Putamen (tissue), 1 donor: Measurements from ENCODE around the gene FIGN.
A peak's percentile ranks its signal among the peaks of the same experiment; 100 is the strongest.

Experiments
- DNase-seq: peaks from one replicate; pipeline ENCODE4 v3.0.0-alpha.2; 2016; ENCODE audit warnings: low spot score

The FIGN gene

DNA sequence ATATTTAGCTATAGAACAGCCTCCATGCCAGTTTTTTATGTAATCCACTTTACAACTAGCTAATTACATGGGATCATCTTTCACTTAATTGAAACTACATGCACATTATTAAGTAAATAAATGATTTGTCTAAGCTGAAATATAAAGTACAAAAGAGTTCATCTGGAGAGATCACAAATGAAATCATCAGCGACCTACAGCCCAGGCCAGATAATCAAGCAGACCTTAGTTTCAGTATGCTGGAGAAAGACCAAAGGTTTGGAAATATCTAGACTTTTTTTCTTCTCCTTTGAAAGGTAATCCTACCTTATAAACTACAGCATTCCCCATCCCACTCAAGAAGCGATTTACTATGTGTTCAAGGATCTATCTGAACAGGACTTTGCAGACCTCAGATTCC lies 26.5 kb downstream of the FIGN start:
- no peak for DNase-seq

DNA sequence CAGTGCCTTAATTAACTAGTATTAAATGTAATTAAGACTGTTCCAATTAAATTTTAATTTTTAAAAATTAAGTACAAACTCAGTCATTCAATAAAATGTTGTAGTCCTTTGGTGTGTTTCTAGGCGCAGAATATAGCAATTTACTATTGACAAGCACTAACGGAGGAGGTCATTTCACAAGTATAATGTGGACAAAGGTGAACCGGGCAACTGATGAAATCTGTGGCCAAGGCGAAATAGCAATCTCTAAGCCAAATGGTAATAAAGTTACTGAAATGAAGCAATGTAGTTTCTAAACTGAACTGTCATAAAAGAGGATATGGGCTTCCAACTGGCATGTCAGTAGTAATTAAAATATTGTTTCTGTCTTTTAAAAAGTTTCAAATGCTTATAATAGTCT lies 27.5 kb downstream of the FIGN start:
- no peak for DNase-seq

DNA sequence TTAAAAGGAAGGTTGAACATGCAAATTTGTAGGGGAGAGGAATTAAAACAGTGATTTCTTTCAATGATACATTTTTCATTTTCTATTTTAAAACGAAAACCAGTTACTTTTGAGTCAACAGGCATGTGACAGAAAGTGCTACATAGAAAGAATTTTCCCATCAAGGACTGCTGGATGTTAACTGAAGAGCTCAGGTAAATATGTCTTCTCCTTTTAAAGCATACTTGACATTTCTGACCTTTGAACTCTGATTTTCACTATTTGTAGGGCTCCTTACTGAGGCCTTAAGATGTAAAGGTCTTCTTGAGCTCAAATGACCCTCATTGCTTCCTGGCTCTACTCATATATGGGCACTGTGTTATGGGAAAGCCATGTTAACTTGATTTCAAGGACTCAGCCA lies 32.4 kb downstream of the FIGN start:
- no peak for DNase-seq

DNA sequence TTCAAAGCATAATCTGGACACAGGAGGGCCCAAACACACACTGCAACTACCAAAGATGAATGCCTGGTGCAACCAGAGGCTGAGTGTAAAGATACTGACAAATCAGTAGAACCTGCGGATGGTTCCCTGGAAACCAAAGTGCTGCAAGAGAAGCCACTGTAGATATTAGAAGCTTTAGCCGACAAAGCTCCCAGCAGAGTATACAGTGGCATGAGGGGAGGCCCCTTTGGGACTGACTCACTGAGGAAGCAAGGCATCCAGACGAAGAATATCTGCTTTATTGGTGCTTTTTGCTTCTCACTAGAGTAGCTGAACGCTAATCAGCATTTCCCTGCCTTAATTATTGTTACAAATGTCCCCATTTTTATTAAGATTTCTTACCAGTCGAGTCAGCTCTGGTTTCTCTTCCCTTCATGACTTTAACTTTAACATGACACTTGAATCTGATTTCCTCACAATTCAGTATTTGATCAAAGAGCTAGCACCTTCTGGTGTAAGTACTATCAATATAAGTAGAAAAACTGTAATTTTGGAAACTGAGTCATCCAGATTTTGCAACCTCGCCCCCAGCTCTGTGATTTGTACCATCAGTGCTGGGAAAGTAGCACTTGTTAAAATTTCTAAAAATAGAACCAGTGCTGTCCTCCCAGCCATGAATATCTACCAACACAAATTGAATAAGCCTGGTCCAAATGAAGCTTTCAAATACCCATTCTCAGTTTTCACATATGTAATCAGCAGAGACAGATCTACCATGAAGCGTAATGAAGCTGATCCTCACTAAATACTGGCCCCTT lies 34.2 kb downstream of the FIGN start:
- no peak for DNase-seq

DNA sequence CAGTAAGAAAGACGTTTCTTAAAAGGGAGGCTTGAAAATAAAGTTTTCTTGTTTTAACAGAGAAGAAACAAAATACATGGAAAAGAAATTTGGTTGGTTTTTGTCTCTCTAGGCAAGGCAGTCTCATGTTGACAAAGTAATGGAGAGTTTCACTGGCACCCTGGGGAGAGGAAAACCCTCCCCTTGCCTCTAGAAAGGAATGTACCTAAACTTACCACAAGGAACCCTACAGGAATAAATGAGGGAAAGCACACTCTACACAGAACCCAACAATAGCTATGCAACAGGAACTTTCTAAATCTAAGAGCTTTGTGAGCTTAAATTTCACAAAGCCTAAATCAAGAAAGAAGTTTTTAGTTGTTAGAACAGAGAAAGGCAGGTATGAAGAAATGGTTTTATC lies 37.0 kb downstream of the FIGN start:
- DNase-seq = no peak

DNA sequence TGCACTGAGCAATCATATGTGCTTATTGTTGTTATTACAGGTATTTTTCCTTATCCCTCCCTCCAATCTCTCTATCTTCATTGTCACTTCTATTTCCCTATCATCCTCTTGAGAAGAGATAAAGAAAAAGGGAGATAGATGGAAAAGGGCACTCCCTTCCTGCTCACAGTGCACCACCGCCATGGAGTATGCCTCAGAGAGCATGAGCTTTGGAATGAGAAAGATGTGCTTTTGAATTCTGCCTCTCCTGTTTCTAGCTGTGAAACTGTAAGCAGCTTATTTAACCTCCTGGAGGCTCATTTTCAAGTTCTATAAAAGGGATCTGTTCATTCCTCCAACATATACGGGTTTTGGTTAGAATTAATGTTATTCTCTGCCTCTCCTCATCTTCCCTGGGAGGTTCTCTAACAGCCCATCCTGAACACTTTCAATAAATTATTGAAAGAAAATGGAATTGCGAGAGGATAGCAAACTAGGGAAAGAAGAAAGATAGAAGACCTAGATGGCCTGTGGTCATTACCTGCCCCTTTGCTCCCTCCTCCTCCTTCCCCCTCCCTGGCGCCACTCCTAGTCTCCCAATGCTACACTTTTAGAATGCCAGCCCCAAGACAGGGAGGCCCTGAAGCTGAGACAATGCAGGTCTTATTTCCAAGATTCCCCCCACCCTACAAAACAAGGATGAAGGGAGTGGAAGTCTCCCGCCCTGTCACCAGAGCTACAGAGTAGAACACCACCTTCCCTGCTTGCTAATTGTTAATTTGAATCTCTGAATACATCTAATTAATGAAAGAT lies 37.8 kb downstream of the FIGN start:
- DNase-seq = no peak

DNA sequence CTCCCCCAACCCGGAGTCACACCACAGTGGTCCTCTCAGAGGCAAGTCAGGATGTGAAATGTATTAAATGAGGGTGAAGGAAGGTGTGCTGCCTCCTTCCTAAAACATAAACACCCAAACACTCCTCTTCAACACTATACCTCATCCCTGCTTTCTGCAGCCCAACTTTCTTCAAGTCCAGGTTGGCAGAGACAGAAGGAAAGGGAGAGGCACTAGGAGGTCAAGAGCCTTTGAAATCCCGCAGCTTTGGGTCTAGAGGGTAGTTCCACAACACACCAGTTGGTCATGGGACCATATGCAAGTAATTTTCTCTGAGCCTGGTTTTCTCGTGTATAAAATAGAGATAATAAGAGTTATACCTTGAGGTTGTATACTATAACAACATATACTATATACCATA lies 38.4 kb downstream of the FIGN start:
- no peak for DNase-seq

DNA sequence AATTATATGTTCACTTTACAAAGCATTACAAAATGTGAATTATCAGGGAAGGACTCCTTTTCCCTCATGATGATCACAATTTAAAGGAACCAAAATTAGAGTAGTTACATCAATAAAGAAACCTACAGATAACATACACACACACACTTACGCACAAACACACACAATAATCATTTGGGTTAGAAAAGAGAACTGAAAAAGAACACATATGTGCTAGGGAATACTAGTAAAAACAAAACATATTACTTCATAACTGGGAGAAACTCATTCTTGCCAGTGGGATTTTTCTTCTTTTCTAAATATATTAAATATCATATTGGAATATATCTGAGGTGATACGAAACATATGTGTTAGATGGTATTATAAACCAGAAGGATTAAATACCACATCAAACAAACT lies 42.3 kb downstream of the FIGN start:
- no peak for DNase-seq

DNA sequence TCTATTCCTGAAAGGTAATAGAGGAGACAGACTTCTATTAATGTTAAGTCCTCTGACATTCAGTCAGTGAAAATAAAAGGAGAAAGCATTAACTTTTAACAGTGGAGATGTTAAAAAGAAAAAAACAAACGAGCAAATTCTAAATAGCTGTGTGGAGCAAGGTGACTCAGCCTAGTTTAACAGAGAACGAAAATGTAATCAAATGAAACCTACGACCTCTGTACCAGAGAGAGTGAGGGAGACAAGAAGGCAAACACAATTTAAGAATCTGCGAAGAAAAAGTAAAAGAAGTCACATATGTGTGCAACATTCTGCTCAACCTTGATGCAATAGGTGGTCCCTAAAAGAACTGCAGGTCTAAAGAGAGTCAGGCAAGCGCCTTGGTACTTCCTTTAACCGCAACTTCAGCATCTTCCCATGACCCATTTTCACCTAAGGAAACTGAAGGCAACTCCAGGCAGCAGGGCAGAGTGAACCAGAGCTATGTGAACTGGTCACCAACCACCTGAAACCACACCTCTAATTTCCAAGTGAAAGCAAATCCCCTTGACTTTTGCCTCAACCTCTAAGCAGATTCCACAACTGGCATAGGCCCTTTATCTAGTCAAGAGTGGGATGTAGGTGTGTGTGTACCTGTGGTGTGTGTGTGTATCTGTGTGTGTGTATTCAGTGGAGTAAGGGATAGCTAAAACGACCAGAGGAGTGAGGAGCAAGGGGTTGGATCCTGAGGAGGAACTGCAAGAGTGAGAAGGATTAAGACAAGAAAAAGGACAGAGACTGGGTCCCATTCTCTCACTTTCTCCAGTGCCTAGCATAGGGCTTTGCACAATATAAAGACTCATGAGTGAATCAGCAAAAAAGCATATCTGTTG lies 43.0 kb downstream of the FIGN start:
- DNase-seq = no peak

DNA sequence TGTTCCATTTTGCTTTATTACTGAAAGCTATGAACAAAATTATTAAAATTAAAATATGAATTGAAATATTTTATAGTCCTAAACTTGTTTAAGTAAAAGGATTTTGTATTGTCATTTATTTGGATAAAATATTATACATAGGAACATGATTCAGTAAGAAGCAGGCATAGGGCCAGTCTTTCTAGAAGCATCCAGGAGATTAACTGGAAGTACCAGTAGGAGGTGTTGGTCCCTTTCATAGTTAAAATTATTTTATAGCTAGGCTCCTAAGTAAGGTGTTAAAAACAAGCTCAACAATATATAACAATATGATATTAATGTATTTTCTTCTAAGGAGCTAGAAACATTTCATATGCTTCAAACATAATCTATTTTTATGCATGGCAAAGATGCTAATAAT lies 43.7 kb downstream of the FIGN start:
- no peak for DNase-seq

DNA sequence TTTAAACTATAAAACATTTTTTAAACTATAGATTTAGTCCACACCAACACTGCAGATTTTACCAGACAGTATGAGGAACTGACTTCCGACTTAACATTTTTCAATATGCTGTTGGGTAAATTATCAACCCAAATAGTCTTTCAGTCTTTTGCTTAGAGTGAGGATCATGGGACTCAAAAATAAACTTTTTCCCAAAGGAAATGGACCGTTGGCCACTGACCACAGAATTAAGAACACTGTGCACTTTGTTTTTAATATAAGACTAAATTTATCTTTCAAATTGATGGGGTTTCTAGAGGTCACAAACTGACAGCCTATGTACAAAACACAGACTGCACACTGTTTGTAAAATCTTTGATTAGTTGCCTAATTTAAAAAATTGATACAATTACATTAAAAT lies 44.9 kb downstream of the FIGN start:
- DNase-seq = no peak

DNA sequence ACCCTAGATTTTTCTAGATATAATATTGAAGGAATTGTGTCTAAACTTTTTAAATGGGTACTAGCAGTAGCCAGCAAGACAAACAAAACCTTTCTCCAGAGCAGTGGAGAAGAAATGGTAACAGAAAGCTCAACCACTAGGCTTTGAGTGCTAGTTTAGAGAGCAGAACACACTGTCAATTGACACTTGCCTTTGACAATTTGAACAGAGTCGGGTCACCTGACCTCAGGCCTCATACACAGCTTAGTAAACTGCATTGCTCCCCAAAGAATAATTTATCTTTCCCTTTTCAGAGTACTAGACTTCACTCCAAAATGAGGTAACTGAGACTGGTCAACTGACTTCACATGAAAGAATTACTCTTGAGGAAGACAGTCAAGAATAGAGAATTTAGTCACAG lies 48.6 kb downstream of the FIGN start:
- DNase-seq = no peak

DNA sequence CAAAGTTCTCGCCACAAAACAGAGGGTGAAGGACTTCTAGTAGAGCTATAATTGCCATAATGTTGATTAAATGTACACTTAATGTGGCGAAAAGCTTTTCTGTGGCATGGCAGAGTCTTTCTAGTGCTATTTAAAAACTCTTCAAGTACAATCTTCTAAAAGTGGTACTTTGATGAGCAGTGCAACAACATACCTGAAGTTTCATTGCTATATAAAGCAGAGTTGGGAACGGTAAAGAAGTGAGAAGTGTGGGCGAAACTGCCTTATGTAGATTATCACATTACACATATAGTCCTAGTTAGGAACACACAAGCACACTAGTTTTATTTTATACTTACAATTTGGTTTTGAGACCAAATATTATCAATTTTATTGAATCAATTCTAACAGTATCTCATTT lies 49.5 kb downstream of the FIGN start:
- no peak for DNase-seq

DNA sequence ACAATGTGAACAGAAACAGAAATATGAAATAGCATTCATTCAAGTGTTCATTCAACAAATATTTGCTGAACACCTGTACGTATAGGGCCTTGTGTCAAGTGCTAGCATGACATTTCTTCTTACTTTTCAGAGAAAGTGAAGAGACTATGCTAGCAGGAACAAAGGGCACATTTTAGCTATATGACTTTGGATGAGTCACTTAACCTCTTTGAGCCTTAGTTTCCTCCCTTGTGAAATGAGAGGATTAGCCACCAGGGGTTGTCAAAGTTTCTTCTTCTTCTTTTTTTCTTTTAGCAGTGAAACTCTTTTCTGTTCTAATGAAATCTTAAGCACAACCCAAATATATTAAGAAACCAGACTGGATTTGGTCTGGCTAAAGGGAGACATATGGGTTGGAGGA lies 53.1 kb downstream of the FIGN start:
- DNase-seq = no peak

DNA sequence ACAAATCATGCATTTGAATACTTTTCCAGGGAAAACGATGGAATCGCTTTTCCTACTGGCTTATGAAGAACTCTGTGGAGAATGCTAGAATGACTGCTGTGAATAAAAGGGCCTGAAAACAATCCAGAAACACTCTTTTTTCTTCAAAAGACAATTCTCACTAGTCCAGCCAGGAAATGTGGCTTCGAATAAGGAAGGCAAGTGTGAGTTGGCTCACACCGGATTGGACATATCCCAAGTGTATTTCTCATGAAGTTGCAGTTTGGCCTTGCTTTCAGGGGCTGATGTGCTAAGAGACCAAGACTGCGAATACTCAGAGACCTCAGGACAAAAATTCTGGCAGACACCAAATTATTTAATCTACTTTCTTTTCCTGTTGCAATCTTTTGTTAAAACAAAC lies 54.1 kb downstream of the FIGN start:
- DNase-seq = peak; percentile 10

DNA sequence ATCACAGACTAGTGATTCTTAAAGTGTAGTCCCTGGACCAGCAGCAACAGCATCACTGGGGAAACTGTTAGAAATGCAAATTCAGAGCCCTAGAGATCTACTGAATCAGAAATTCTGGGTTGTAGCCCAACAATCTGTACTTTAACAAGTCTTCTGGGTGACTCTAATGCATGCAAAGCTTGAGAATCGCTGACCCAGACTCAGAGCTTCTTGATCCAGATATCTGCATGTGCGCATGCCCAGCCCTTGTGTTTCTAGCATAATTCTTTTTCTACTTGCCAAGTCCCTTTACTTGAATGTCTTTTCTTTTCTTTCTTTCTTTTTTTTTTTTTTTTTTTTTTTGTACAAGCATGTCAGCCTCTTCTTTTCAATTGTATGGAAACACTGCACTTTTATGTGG lies 60.4 kb downstream of the FIGN start:
- peak; percentile 16 for DNase-seq

DNA sequence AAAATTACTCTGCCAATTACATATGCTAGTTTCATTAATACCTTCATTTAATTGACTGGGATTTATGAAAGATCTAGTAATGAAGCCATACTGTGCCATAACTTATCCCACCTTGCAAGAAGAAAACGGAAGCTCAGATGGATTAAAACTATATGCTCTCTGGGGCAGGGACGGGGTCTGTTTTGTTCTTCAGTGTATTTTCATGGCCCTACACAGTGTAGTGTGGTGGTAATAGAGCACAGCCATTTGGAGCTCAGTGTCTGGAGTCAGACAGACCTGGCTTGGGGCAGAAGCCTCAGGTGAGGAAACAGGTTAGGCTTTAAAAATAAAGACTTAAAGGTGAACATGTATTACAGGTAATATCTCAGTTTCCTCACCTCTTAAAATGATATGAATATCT lies 62.3 kb downstream of the FIGN start:
- no peak for DNase-seq

DNA sequence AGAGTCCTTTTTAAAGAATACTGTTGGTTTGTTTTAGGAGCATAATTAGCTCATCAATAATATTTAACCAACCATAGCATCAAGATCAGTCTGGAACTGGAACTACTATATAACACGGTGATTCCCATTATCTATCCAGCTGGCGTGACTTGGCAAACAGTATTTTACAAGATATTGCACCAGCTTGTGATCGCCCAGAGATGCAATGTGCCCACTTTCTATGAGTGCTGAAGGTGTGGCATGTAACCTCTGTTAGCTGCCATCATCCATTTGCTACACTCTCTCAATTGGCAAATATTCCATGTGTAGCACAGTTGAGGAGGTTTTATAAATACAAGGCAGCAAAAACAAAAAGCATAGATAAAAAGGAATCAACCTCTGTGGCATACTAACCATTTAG lies 64.9 kb downstream of the FIGN start:
- DNase-seq = no peak

DNA sequence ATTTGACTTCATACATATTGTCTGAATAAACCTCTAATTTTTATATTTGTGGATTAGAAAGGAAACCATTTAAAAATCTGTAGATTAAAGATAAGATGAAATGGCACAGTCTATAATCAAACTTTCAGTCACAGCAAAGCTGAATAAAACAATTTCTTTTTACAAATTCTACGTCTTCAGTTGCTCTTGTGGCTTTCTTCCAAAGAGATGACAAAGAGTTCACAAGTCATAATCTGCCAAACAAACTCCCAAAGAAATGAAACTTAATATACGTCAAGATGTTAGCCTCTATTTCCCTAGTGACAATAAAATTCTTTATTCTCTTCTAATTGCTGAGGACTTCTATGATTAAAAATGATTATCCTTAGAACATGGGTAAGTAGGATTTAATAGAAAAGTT lies 66.3 kb downstream of the FIGN start:
- DNase-seq = no peak

DNA sequence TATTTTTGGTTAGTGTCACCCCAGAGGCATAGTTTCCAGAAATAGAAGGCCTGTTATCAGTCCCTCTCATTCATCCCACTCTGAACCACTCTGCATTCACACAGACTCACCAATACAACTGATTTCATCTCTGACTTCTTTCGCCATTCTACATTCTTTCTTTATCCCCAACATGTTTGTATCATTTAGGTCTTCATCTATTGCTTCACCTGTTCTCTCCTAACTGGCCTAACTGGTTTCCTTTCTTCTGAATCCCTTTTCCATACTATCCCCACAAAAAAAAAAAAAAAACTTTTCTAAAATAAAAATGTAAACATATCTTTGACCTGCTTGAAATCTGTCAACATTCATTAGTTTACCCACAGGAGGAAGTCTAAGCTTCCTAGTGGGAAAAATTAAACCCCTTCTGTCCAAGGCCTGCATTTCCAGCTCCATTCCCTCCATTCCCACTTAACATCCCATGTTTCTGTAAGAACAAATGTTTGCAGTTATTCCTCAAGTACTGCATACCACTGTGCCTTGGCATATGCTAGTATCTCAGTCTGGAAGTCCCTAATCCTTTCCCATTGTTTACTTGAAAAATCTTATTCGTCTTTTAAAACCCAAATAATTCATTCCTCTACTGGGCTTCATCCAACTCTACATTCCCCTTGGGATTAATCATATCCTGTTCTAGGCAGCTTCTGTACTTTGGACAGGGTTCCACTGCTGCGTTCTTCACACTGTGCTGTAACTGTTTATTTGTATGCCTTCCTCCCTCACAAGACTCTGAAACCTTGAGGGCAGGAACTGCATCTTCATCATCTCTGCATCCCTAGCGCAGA lies 68.5 kb downstream of the FIGN start:
- DNase-seq = no peak

DNA sequence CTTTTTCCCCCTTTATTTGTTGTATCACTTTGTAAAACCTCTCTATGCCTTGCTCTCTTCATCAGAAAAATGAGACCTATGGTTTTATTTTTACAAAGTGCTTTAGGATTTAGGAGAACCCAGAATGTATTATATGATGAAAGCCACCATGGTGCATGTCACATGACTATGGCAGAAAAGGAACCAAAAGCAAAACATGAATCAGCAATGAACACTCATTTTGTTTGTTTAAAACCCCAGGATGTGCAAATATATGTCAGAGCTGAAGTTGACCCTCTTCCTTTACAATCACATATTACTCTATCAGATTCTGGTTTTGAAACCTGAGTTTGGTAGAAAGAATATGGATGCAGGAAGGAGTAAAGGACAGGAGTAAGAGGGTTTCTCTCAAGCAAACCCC lies 70.0 kb downstream of the FIGN start:
- no peak for DNase-seq

DNA sequence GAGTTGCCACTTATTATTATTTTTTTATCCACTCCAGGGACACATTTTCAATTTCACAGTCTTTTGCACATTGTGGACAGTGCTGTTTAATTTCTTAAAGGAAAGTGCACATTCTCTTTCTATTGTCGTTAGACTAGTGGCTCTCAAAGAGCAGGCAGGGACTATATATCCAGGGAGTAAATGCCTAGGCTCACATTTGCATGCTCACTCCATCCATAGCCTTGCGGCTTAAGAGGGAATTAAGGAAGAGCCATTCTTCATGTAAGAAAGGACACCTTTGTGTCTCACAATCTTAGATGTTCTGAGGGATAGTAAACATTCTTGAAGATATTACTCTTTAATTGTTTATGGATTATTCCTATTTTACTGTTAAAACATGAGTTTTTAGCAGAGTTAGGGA lies 70.8 kb downstream of the FIGN start:
- DNase-seq = no peak
